K562 (cell line): ENCODE measurements around the gene DUSP10.

Source experiments
- ATF2 ChIP-seq: sonication (generic); formaldehyde crosslinking; IDR thresholded peaks from 2 replicates; pipeline ENCODE4 v1.8.1; 2022; ENCODE audit warnings: missing genetic modification reagents
- BDP1 ChIP-seq: IDR thresholded peaks from 3 replicates; pipeline ENCODE4 v1.6.1; 2011; ENCODE audit not compliant: insufficient read length, insufficient read depth
- CTCF ChIP-seq, 3 experiments: IDR thresholded peaks in 2 of 3; conservative IDR thresholded peaks in 1 of 3; 2 replicates each; pipeline ENCODE4 v1.5.1; 2011 to 2012; ENCODE audit warnings: low read length in 3 of 3, mild to moderate bottlenecking in 3 of 3, control low read depth in 2 of 3, improper control_type of control experiment in 1 of 3, inconsistent platforms in 1 of 3, low read depth in 1 of 3, mixed read lengths in 1 of 3, moderate library complexity in 1 of 3; ENCODE audit not compliant: insufficient read depth in 2 of 3
- E2F4 ChIP-seq: sonication (generic); formaldehyde crosslinking; IDR thresholded peaks from 2 replicates; pipeline ENCODE4 v1.8.0; 2022; ENCODE audit warnings: mild to moderate bottlenecking, low read depth, missing genetic modification reagents
- ETV5 ChIP-seq: sonication (generic); formaldehyde crosslinking; IDR thresholded peaks from 2 replicates; pipeline ENCODE4 v1.4.0; 2020; ENCODE audit warnings: low read depth, mild to moderate bottlenecking, missing genetic modification reagents
- EZH2 ChIP-seq: IDR thresholded peaks from 2 replicates; pipeline ENCODE4 v1.6.1; 2012; ENCODE audit warnings: low read depth, mild to moderate bottlenecking, inconsistent platforms, low read length, borderline replicate concordance
- FOXM1 ChIP-seq, 2 experiments: fragments of 450-650 bp in 1 of 2; sonication (generic) in 1 of 2; formaldehyde crosslinking in 1 of 2; IDR thresholded peaks; 2 replicates each; pipeline versions ENCODE4 v1.6.1 to v1.9.0; 2017 to 2022; ENCODE audit warnings: low read depth in 2 of 2, mild to moderate bottlenecking in 2 of 2, missing genetic modification reagents in 1 of 2, moderate library complexity in 1 of 2
- FOXP4 ChIP-seq: sonication (generic); formaldehyde crosslinking; IDR thresholded peaks from 2 replicates; pipeline ENCODE4 v1.8.0; 2022; ENCODE audit warnings: mild to moderate bottlenecking, missing genetic modification reagents, borderline replicate concordance
- IFI16 ChIP-seq: fragments of 250-450 bp; sonication (Bioruptor Pico); IDR thresholded peaks from 2 replicates; pipeline ENCODE4 v2.1.2; 2022; ENCODE audit warnings: mild to moderate bottlenecking, inconsistent platforms
- IRF2 ChIP-seq: sonication (generic); formaldehyde crosslinking; IDR thresholded peaks from 2 replicates; pipeline ENCODE4 v1.8.1; 2022; ENCODE audit warnings: mild to moderate bottlenecking, missing genetic modification reagents
- POLR3A ChIP-seq: IDR thresholded peaks from 2 replicates; pipeline ENCODE4 v1.6.1; 2011; ENCODE audit warnings: borderline replicate concordance, mild to moderate bottlenecking, moderate library complexity; ENCODE audit not compliant: insufficient read length, insufficient read depth; ENCODE audit errors: extremely low read depth
- SRF ChIP-seq, 2 experiments: fragments of 250-450, 450-650 bp in 1 of 2; sonication (Bioruptor Pico) in 1 of 2; sonication (generic) in 1 of 2; formaldehyde crosslinking; IDR thresholded peaks; 2 replicates each; pipeline versions ENCODE4 v1.5.0 to v1.5.1; 2020 to 2022; ENCODE audit warnings: mild to moderate bottlenecking in 1 of 2, missing genetic modification reagents in 1 of 2

GRCh38 chr1:221716713-221717484 lies 25.0 kb downstream of the DUSP10 start:
- no peak for TF ChIP-seq E2F4
- TF ChIP-seq CTCF (IDR thresholded peaks at IDR 0.05 in 2 of 3, conservative IDR thresholded peaks at IDR 0.05 in 1 of 3; ENCODE audit: insufficient read depth in 2 of 3, low read depth in 1 of 3, low read length in 3 of 3) = no peak
- peak; percentile 34; the same call in 1 of the 2 replicates for TF ChIP-seq ETV5 (CRISPR knock-in tag)
- no peak for TF ChIP-seq FOXP4 (CRISPR knock-in tag)
- TF ChIP-seq EZH2 = no peak
- TF ChIP-seq SRF (CRISPR knock-in tag; IDR thresholded peaks at IDR 0.05) = no peak
- no peak for TF ChIP-seq FOXM1 (IDR thresholded peaks at IDR 0.05; ENCODE audit: low read depth)
- no peak for TF ChIP-seq FOXM1 (CRISPR knock-in tag; IDR thresholded peaks at IDR 0.05; ENCODE audit: low read depth)
- TF ChIP-seq IRF2 (CRISPR knock-in tag) = no peak
- no peak for TF ChIP-seq POLR3A
- no peak for TF ChIP-seq IFI16 (CRISPR knock-in tag)
- TF ChIP-seq BDP1 = no peak
- TF ChIP-seq ATF2 (CRISPR knock-in tag) = no peak
